Right atrium auricular region (tissue), 2 donors: ENCODE data around the gene KIF9. TPM values are rescaled to one million over a fixed set of nuclear protein-coding genes. Genes with fewer than 3 reads are reported as not detected.

ENCODE experiments used
- DNase-seq: peaks from one replicate; pipeline ENCODE4 v3.0.0-alpha.2; 2019; ENCODE audit warnings: low spot score
- H3K27ac ChIP-seq, 2 donors: fragments of 200-600 bp; sonication (generic); 1 replicate in 1 of 2; 2 replicates in 1 of 2; pipeline ENCODE4 v1.5.1; 2016 to 2019
- H3K27me3 ChIP-seq, 2 donors: fragments of 200-600 bp; sonication (generic); one replicate each; pipeline versions ENCODE4 v1.5.1 to v1.6.0; 2017 to 2019
- H3K36me3 ChIP-seq: fragments of 200-600 bp; sonication (generic); one replicate; pipeline ENCODE4 v1.5.1; 2016
- H3K4me1 ChIP-seq, 2 donors: fragments of 200-600 bp; sonication (generic); one replicate each; pipeline versions ENCODE4 v1.5.1 to v1.6.0; 2017 to 2019
- H3K4me3 ChIP-seq, 2 donors: fragments of 200-600 bp; sonication (generic); 1 replicate in 1 of 2; 2 replicates in 1 of 2; pipeline ENCODE4 v1.5.1; 2017 to 2019; ENCODE audit warnings: mild to moderate bottlenecking in 1 of 2, moderate library complexity in 1 of 2
- H3K9me3 ChIP-seq, 2 donors: fragments of 200-600 bp; sonication (generic); one replicate each; pipeline ENCODE4 v1.5.1; 2019
- total RNA-seq, 2 donors: library from RNA; depleted of rRNA; stranded (reverse); fragments of >200 nt; gene quantifications; one replicate each; pipeline ENCODE4 v1.1.0, GENCODE V29; 2016
- TF ChIP-seq, protein P1 (sequence below), 2 donors: fragments of 200-600 bp; sonication (generic); IDR thresholded peaks; one replicate each; pipeline ENCODE4 v1.5.1; 2019; ENCODE audit warnings: antibody characterized with exemption in 2 of 2

The KIF9 gene
- total RNA-seq, 2 donors from 2014 or later, result 8.8 to 10.5 TPM

DNA sequence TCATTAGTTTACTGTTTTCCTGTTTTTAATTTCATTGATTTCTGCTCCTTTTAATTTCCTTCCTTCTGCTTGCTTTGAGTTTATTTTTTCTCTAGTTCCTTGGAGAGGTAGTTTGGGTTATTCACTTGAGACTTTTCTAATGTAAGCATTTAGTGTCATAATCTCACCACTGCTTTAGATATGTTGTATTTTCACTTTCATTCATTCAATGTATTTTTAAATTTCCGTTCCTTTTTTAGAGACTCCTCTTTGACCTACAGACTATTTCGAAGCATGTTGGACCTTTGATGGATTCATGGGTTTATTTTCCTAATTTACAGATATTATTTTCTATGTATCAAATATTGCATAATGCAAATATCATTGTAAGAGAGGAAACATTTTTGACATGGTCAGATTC is 23.4 kb upstream of the KIF9 start:
- no peaks in the 10 kb centered on the region for H3K9me3 ChIP-seq
- H3K27ac ChIP-seq, result no peak overlapping the region
- TF ChIP-seq, protein P1, sequence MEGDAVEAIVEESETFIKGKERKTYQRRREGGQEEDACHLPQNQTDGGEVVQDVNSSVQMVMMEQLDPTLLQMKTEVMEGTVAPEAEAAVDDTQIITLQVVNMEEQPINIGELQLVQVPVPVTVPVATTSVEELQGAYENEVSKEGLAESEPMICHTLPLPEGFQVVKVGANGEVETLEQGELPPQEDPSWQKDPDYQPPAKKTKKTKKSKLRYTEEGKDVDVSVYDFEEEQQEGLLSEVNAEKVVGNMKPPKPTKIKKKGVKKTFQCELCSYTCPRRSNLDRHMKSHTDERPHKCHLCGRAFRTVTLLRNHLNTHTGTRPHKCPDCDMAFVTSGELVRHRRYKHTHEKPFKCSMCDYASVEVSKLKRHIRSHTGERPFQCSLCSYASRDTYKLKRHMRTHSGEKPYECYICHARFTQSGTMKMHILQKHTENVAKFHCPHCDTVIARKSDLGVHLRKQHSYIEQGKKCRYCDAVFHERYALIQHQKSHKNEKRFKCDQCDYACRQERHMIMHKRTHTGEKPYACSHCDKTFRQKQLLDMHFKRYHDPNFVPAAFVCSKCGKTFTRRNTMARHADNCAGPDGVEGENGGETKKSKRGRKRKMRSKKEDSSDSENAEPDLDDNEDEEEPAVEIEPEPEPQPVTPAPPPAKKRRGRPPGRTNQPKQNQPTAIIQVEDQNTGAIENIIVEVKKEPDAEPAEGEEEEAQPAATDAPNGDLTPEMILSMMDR (IDR thresholded peaks at IDR 0.05), result no peak
- no peaks in the 10 kb centered on the region for H3K27me3 ChIP-seq
- no peak for DNase-seq
- H3K36me3 ChIP-seq, result peaks cover 16% of the 10 kb centered on the region
- H3K4me3 ChIP-seq, result no peak overlapping the region
- H3K4me1 ChIP-seq, result no peaks in the 10 kb centered on the region

DNA sequence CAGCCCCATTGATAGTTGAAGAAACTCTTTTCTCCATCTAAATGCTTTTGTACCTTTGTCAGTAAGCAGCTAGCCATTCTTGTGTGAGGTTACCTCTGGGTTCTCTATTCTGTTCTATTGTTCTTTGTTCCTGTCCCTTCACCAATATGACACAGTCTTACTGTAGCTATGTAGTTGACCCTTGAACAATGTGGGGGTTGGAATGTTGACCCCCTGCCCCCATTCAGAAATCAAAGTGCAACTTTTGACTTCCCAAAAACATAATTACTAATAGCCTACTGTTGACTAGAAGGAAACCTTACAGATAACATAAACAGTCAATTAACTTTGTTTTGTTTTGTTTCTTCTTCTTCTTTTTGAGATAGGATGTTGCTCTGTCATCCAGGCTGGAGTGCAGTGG is 18.9 kb upstream of the KIF9 start:
- Histone ChIP-seq H3K36me3 (peaks cover 11% of the 10 kb centered on the region), H3K4me3 (no peak overlapping the region), H3K9me3 (no peaks in the 10 kb centered on the region), H3K4me1 (peaks cover 0 to 7% of the 10 kb centered on the region in 2 donors), H3K27me3 (no peaks in the 10 kb centered on the region), H3K27ac (no peak overlapping the region)
- DNase-seq, result no peak
- TF ChIP-seq, protein P1 (IDR thresholded peaks at IDR 0.05), result no peak

DNA sequence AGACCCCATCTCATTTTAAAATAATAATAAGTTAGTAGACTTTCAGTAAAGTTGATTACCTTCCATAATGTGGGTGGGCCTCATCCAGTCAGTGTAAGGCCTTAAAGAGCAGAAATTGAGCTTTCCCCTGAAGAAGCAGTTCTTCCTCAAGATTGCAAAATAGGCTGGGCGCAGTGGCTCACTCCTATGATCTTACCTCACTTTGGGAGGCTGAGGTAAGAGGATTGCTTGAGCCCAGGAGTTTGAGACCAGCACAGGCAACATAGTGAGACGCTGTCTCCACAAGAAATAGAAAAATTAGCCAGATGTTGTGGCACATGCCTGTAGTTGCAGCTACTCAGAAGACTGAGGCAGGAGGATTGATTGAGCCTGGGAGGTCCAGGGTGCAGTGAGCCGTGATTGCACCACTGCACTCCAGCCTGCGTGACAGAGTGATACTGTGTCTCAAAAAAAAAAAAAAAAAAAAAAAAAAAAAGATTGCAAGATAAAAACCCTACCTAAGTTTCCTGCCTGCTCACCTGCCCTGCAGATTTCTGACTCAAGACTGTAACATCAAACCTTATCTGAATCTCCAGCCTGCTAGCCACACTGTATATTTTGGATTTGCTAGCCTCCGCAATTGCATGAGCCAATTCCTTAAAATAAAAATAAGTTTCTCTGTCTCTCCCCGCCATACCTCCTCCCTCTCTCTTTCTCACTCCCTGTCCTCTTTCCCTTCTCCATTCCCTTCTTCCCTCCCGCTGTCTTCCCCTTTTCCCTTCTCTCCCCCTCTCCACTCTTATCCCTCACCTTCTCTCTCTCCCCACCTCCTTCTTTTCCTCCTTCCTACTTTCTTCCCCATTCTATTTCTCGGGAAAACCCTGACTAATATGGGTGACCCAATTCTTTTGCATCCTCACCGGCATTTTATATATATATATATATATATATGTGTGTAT is 17.1 kb upstream of the KIF9 start:
- Histone ChIP-seq H3K27ac (no peak overlapping the region), H3K9me3 (no peaks in the 10 kb centered on the region), H3K4me3 (no peak overlapping the region), H3K27me3 (no peaks in the 10 kb centered on the region), H3K4me1 (peaks cover 0 to 13% of the 10 kb centered on the region in 2 donors), H3K36me3 (peaks cover 11% of the 10 kb centered on the region)
- no peak for DNase-seq
- TF ChIP-seq, protein P1 (IDR thresholded peaks at IDR 0.05), result no peak

DNA sequence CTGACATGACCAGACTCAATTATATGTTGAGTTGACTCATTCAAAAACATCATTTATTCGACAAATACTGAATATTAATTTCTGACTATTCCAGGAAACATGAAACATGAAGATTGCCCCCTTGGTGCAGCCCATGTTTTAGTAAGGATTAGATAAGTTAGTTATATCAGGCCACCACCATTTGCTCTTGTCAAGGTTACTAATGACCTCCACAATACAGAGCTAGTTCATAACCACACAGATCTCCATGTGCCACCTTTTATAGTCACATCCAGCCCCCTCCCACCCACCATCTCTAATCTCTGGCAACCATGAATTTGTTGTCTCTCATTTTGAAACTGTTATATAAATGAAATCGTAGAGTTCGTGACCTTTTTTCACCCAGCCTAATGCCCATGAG is 15.8 kb upstream of the KIF9 start:
- H3K27ac ChIP-seq, result no peak overlapping the region
- H3K4me1 ChIP-seq, result peaks cover 0 to 13% of the 10 kb centered on the region in 2 donors
- no peaks in the 10 kb centered on the region for H3K27me3 ChIP-seq
- H3K4me3 ChIP-seq, result no peak overlapping the region
- TF ChIP-seq, protein P1 (IDR thresholded peaks at IDR 0.05), result no peak
- no peak for DNase-seq
- H3K36me3 ChIP-seq, result peaks cover 11% of the 10 kb centered on the region
- no peaks in the 10 kb centered on the region for H3K9me3 ChIP-seq

DNA sequence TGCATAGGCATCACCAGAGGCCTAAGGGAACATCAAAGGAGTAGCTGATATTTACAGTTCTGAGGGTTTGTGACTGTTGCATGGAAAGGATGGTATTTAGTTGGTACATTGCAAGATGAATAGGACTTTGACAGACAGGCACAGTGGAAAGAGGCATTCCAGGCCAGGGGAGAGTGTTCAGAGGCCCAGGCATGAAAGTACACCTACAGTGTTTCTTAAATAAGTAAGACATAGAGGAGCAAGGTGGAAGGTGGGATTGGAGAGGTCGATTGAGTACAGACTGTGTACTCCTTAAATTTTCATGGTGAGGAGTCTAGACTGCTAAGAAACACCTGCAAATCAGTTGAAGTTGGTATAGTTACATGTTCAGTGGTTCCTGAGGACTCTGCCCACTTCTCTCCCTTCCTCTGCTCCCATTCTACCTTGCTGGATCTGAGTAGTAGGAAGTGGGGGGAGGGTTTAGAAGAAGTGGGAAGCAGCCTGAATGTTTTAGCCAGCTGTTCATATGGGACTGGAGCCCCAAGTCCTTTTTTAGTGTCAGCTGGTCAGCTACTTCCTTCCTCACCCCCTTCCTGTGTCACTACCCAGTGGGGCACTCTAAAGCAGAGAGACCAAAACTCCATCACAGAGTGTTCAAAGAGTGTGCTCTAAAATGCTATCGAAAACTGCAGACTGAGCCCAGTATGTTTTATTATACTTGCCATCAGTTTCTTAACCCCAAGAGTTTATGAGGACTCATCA is 14.1 kb upstream of the KIF9 start:
- Histone ChIP-seq H3K4me1 (peaks cover 0 to 13% of the 10 kb centered on the region in 2 donors), H3K9me3 (no peaks in the 10 kb centered on the region), H3K27ac (no peak overlapping the region), H3K27me3 (no peaks in the 10 kb centered on the region), H3K4me3 (no peak overlapping the region), H3K36me3 (peaks cover under 1% of the 10 kb centered on the region)
- TF ChIP-seq, protein P1 (IDR thresholded peaks at IDR 0.05), result no peak
- DNase-seq, result no peak
